DND-41 (cell line): ENCODE measurements around the gene PSEN1.
"Not testable (repeated sequence)": the region's sequence is repeated elsewhere in the genome, so short reads cannot be mapped to it uniquely, and the experiment has no call there.

Experiments
- ATAC-seq: fragments of 200-7000 bp; cut with Tn5 transposase; 3 replicates; pipeline ENCODE4 v1.9.1; 2021; ENCODE audit warnings: low read depth; ENCODE audit not compliant: insufficient read depth
- DNase-seq: peaks from one replicate; pipeline ENCODE4 v3.0.0-alpha.2; 2020
- H2AFZ ChIP-seq: 2 replicates; pipeline ENCODE4 v1.6.0; 2012; ENCODE audit warnings: low read depth, low read length
- H3K27ac ChIP-seq: 2 replicates; pipeline ENCODE4 v1.5.1; 2012; ENCODE audit warnings: low read length, inconsistent platforms
- H3K27me3 ChIP-seq: fragments of 200-600 bp; sonication (generic); 2 replicates; pipeline ENCODE4 v1.6.0; 2012; ENCODE audit warnings: low read length, mild to moderate bottlenecking, inconsistent platforms; ENCODE audit not compliant: insufficient read depth, poor library complexity
- H3K36me3 ChIP-seq: 2 replicates; pipeline ENCODE4 v1.5.1; 2012; ENCODE audit warnings: low read length, inconsistent platforms; ENCODE audit not compliant: insufficient read depth
- H3K4me1 ChIP-seq: 2 replicates; pipeline ENCODE4 v1.5.1; 2012; ENCODE audit warnings: mild to moderate bottlenecking, low read length; ENCODE audit not compliant: insufficient read depth
- H3K4me2 ChIP-seq: 2 replicates; pipeline ENCODE4 v1.6.0; 2012; ENCODE audit warnings: mild to moderate bottlenecking, moderate library complexity, low read length, inconsistent platforms; ENCODE audit not compliant: insufficient read depth
- H3K4me3 ChIP-seq, 2 experiments: fragments of 200-600 bp in 1 of 2; shearing (Covaris generic) in 1 of 2; 2 replicates each; pipeline ENCODE4 v1.5.1; 2012 to 2016; ENCODE audit warnings: inconsistent platforms in 2 of 2, low read length in 2 of 2, mild to moderate bottlenecking in 2 of 2, low read depth in 1 of 2, moderate library complexity in 1 of 2
- H3K79me2 ChIP-seq: 2 replicates; pipeline ENCODE4 v1.6.0; 2012; ENCODE audit warnings: low read length, inconsistent platforms; ENCODE audit not compliant: insufficient read depth
- H3K9ac ChIP-seq: 2 replicates; pipeline ENCODE4 v1.6.0; 2012; ENCODE audit warnings: low read depth, mild to moderate bottlenecking, inconsistent platforms, low read length, moderate library complexity
- H3K9me3 ChIP-seq: 2 replicates; pipeline ENCODE4 v1.5.1; 2012; ENCODE audit warnings: low read length, moderate library complexity, mild to moderate bottlenecking, inconsistent platforms; ENCODE audit not compliant: insufficient read depth, severe bottlenecking
- H4K20me1 ChIP-seq: 2 replicates; pipeline ENCODE4 v1.6.0; 2012; ENCODE audit warnings: low read length; ENCODE audit not compliant: insufficient read depth
- CTCF ChIP-seq: IDR thresholded peaks from 2 replicates; pipeline ENCODE4 v1.5.1; 2012; ENCODE audit warnings: borderline replicate concordance, low read length, moderate library complexity, mild to moderate bottlenecking; ENCODE audit not compliant: poor library complexity, severe bottlenecking; ENCODE audit errors: extremely low read depth
- EZH2 ChIP-seq: IDR thresholded peaks from 3 replicates; pipeline ENCODE4 v1.6.1; 2012; ENCODE audit warnings: borderline replicate concordance, low read depth, mild to moderate bottlenecking, moderate library complexity, low read length, inconsistent platforms; ENCODE audit not compliant: severe bottlenecking

Gene PSEN1

DNA sequence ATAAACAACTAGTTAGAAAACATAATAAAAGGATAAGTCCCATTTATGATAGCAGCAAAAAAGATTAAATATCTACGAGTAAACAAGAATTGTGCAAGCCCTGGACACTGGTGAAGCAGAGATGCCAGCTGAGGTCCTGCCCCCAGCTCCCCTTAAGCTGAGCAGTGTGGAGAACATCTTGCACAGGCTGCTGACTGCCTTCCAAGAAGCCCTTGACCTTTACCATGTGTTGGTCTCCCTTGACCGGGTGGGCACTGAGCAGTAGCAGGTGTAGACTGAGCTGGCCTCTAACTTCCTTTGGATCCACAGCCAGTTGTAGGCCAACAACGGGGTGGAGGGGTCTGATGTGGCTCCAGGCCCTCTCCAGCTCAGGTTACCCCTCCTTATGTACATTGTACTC, 53.3 kb downstream of the PSEN1 start:
- H3K4me3 ChIP-seq: no peak overlapping the region
- H4K20me1 ChIP-seq: no peaks in the 10 kb centered on the region
- TF ChIP-seq EZH2: no peak
- TF ChIP-seq CTCF: no peak
- H3K9me3 ChIP-seq: no peaks in the 10 kb centered on the region
- no peaks in the 10 kb centered on the region for H3K27me3 ChIP-seq
- no peak overlapping the region for H2AFZ ChIP-seq
- no peak for ATAC-seq
- no peak overlapping the region for H3K27ac ChIP-seq
- no peak for DNase-seq
- no peak overlapping the region for H3K4me2 ChIP-seq
- H3K36me3 ChIP-seq: peaks cover 46% of the 10 kb centered on the region
- H3K4me1 ChIP-seq: no peaks in the 10 kb centered on the region
- H3K9ac ChIP-seq: no peak overlapping the region
- H3K79me2 ChIP-seq: no peaks in the 10 kb centered on the region

DNA sequence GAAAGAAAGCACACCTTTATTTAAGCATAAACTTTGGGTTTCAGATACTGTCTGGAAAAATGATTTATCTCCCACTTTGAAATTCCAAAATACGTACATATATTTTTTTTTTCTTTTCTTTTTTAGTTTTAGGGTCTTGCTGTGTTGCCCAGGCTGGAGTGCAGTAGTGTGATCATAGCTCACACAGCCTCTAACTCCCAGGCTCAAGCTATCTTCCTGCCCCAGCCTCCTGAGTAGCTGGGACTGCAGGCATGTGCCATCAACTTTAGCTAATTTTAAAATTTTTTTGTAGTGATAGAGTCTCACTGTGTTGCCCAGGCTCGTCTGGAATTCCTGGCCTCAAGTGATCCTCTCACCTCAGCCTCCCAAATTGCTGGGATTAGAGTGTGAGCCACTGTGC, 55.1 kb downstream of the PSEN1 start:
- Histone ChIP-seq H3K27ac (no peak overlapping the region), H3K4me1 (no peaks in the 10 kb centered on the region), H3K27me3 (no peaks in the 10 kb centered on the region), H2AFZ (no peak overlapping the region), H4K20me1 (no peaks in the 10 kb centered on the region), H3K9ac (no peak overlapping the region), H3K4me3 (no peak overlapping the region), H3K4me2 (no peak overlapping the region), H3K36me3 (peaks cover 55% of the 10 kb centered on the region), H3K9me3 (no peaks in the 10 kb centered on the region), H3K79me2 (no peaks in the 10 kb centered on the region)
- no peak for TF ChIP-seq CTCF
- no peak for TF ChIP-seq EZH2
- DNase-seq (no peak), ATAC-seq (no peak)

DNA sequence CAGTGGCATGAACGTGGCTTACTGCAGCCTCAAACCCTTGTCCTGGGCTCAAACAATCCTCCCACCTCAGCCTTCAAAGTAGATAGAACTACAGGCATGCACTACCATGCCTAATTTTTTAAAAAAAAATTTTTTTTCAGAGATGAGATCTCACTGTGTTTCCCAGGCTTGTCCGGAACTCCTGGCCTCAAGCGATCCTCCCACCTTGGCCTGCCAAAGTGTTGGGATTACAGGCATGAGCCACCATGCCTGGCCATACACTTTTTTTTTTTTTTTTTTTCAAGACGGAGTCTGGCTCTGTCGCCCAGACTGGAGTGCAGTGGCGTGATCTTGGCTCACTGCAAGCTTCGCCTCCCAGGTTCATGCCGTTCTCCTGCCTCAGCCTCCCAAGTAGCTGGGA, 58.0 kb downstream of the PSEN1 start:
- ATAC-seq, H3K4me3 ChIP-seq, H3K9ac ChIP-seq, DNase-seq, H3K27ac ChIP-seq, H3K4me1 ChIP-seq, H3K79me2 ChIP-seq, H4K20me1 ChIP-seq, H3K9me3 ChIP-seq, H3K27me3 ChIP-seq, H3K4me2 ChIP-seq, H2AFZ ChIP-seq: not testable (repeated sequence)
- H3K36me3 ChIP-seq: peaks cover 57% of the 10 kb centered on the region

GRCh38 chr14:73198253-73198652, 61.9 kb downstream of the PSEN1 start:
- no peaks in the 10 kb centered on the region for H3K9me3 ChIP-seq
- no peaks in the 10 kb centered on the region for H3K27me3 ChIP-seq
- H2AFZ ChIP-seq: no peak overlapping the region
- no peaks in the 10 kb centered on the region for H4K20me1 ChIP-seq
- H3K4me2 ChIP-seq: no peak overlapping the region
- H3K4me1 ChIP-seq: no peaks in the 10 kb centered on the region
- no peak overlapping the region for H3K4me3 ChIP-seq
- H3K36me3 ChIP-seq: peaks cover 52% of the 10 kb centered on the region
- H3K9ac ChIP-seq: no peak overlapping the region
- H3K79me2 ChIP-seq: no peaks in the 10 kb centered on the region
- no peak for TF ChIP-seq CTCF
- no peak for ATAC-seq
- no peak for DNase-seq
- H3K27ac ChIP-seq: no peak overlapping the region
